ENCODE results near the gene SMAD1. TPM values are rescaled to one million over a fixed set of nuclear protein-coding genes. Genes with fewer than 3 reads are reported as not detected.
"Not testable (repeated sequence)": the region's sequence is repeated elsewhere in the genome, so short reads cannot be mapped to it uniquely, and the experiment has no call there.

SMAD1 gene
- total RNA-seq, 1 experiment from 2014 or later = 6.9 TPM

DNA sequence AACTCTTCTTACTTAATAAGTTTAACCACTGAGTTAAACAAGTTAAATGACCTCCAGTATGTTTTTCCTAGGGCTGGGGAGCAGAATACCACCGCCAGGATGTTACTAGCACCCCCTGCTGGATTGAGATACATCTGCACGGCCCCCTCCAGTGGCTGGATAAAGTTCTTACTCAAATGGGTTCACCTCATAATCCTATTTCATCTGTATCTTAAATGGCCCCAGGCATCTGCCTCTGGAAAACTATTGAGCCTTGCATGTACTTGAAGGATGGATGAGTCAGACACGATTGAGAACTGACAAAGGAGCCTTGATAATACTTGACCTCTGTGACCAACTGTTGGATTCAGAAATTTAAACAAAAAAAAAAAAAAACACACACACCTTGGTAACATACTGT is 76.1 kb downstream of the SMAD1 start:
- peak; percentile 64 for DNase-seq (ENCODE audit: low spot score)

DNA sequence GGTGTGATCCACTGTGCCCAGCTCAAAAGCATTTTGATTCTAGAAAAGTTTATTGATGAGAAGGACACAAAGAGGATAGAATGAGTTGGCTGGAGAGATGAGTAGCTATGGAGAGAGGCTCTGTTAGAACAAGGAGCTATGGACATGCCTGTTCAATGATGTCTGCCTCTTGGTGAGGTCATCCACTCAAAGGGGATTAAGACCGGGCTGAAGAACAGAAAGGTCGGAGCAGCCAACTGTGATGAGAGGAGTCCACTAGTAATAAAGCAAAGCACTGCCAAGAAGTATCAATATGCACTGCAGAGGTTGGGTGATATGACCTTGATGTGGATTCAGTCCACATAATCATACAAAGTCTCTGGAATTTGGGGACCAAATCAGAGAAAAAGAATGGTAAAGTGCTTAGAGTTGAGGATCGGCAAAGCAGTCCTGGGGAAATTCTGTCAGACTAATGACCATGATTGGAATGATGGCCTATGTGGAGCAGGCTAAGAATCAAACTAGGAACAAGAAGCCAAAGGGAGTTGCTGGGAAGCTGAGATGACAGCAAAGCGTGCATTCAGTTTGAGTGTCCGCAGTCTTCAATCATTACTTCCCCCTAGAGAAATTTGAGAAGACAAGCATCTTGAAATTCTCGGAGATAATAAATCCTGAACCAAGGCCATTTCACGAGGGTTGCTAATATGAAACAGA is 81.8 kb downstream of the SMAD1 start:
- no peak for DNase-seq (ENCODE audit: low spot score)

DNA sequence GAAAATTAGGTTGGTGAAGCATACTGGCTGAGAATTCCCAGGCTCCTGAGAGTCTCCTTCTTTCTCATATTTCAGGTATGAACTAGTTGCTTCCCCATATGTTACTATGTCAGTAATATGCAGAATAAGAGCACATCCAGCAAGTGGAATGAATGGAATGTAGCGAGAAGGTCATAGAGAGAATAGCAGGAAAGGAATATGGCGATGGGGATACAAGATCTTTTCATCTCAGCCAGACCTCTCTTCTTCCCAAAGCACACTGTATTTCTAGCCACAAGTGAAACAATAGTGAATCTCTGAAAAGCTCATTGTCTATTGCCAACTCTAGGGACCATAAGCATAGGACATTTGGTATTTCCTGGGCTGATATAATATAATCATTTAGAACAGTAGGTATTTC is 82.9 kb downstream of the SMAD1 start:
- DNase-seq (ENCODE audit: low spot score) = no peak

DNA sequence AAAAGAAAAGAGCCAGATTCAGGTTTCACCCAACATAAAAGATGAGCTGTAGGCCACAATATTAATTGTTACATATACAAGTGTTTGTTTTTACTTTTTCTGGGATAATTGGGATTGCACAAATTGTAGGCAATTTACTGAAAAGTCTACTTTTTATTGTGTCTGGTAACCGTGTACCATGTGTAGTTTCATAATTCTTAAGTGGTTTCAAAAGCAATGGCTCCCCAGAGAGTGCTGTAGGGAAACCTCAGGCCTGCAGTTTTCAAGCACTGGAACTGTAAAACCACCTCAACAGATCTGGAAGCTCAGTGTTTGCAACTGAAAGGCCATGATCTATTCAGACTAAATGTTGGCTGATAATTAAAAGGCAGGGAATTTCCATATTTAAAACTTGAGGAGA is 83.7 kb downstream of the SMAD1 start:
- no peak for DNase-seq (ENCODE audit: low spot score)

DNA sequence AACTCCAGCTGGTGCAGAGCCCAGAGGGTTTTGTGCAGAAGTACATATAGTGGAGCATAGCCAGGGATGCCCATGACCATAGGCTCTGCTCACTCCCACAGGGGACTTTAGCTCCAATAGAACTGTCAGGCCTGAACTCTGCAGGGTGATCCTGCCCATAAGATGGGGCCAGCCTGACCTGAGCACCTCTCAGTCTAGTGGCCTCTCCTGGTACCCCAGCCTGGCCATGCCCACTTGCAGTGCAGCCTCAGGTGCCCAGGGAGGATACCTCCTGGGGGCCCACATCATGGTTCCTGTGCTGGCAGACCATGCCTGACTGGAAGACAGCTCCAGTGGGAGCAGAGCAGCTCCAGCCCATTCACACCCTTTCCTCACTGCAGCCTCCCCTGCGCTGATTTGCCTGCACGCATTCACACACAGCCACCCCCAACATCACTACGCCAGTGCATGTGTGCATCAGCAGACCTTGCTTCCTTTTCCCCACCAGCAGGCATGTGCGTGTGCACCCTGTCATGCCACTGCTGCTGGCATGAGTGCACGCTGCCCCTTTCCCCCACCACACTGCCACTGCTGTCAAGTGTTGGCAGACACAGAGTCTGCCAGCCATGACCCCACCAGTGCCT is 84.5 kb downstream of the SMAD1 start:
- DNase-seq (ENCODE audit: low spot score) = no peak

DNA sequence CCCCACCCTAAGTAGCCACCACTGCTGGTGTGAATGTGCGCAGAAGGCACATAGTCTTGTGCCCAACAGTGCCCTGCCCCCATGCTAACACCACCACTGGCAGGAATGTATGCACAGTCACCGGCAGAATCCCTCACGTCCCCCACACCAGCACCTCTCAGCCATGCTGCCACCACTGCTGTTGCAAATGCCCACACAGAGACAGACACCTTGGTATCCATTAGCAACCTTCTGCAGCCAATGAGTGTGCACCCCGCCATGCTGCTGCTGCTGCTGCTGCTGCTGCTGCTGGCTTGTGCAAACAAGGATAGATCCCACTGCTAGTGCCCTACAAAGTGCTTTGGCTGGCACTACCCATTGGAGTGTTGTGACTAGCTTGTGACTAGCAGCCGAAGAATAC is 85.1 kb downstream of the SMAD1 start:
- no peak for DNase-seq (ENCODE audit: low spot score)

DNA sequence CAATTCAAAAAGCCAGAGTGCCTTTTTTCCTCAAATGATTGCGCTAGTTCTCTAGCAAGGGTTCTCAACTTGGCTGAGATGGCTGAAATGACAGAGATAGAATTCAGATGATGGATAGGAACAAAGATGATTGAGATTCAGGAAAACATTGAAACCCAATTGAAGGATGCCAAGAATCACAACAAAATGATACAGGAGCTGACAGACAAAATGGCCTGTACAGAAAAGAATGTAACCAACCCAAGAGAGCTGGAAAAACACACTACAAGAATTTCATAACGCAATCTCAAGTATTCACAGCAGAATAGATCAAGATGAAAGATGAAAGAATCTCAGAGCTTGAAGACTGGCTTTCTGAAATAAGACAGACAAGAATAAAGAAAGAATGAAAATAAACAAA is 85.9 kb downstream of the SMAD1 start:
- no peak for DNase-seq (ENCODE audit: low spot score)

DNA sequence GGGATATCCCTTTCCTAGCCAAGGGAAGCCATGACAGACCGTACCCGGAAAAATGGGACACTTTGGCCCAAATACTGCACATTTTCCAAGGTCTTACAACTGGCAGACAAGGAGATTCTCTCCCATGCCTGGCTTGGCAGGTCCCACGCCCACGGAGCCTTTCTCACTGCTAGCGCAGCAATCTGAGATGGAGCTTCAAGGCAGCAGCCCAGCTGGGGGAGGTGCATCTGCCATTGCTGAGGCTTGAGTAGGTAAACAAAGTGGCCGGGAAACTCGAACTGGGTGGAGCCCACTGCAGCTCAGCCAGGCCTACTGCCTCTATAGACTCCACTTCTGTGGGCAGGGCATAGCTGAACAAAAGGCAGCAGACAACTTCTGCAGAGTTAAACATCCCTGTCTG is 92.9 kb downstream of the SMAD1 start:
- not testable (repeated sequence) for DNase-seq (ENCODE audit: low spot score)

DNA sequence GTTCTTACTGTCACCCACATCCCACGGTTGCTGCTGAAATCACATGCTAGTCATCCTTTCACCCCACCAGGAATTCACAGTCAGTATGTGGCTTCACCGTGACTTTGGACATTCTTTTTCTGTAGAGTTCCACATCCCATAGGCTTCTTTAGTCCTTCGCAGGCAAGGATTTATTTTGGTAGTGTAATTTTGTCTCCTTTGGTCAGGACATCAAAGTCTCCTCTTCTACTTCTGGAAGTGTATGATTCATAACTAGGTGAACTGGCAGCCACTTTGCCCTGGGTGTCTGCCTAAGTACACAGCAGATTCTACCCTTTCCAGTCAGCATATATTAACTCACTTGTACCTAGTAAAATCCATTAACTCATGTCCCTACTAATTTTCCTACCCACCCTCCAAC is 99.3 kb downstream of the SMAD1 start:
- DNase-seq (ENCODE audit: low spot score) = peak; percentile 11

DNA sequence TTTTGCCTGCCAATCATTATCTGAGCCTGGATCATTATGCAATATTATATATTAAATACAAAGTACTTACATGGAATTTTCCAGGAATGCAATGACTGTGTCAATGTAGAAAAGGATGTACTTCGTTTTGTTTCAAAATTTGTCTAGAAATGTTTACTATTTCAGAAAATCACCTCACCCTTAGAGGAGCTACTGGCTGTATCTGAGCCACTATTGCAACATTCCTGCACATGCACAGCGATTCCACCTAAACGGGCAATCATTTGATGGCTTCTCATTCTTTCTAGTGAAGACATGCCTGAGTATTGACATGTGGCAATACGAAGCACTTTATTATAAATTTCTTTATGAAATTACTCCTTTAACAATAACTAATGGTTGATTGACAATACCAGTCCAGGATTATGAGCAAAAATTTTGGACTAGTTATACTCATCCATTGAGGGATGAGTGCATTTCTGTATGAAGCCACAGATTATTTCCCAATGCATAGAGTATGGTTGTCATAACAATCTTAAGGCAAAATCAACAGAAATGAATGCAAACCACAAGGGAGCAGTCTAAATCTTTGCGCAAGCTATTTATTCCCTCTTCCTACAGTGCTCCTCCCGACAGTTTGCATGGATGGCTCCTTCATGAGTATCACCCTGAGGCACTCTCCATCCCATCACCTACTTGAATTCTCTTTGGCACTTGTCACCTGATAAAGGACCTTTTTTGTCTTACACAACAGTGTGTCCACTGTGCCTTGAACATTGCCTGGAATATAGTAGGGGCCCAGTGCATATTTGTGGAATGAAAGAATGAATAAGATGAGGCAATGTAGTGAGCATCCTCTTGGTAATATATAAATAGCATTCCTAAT is 101.8 kb downstream of the SMAD1 start:
- DNase-seq (ENCODE audit: low spot score) = no peak

DNA sequence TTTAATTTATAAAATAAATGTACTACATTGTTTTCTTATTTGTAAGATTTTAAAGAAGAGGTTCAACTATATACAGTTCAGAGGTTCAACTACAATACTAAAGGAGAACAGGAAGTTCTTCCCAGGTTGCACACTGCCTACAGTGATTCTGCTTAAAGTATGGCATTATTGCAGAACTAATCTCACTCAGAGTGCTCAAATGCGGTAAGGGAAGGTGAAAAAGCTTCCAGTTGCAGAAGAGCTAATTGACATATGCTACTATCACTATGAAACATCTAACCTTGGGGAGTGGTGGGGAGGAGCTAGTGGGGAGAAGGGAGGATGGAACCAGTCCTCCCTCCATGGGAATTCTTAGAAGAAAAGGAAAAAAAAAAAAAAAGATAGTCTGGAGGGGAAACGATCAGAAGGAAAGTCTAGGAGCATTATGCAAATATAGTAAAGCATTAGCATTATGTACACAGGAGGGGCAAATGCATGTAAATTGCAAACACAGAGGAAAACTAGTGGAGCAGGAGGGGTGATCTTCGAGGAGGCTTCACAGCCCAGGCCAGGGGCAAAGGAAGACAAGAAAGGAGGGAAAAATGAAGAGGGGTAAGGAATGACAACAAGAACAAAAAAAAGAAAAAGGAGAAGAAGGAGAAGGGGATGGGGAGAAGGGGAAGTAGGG is 105.6 kb downstream of the SMAD1 start:
- DNase-seq (ENCODE audit: low spot score) = no peak

DNA sequence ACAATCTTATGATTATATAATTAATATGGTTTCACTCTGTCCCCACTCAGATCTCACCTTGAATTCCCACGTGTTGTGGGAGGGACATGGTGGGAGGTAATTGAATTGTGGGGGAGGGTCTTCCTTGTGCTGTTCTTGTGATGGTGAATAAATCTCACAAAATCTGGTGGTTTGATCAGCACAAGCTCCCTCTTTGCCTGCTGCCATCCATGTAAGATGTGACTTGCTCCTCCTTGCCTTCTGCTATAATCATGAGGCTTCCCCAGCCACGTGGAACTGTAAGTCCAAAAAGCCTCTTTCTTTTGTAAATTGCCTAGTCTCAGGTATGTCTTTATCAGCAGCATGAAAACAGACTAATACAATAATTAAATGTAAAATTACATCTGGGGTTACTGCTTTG is 107.7 kb downstream of the SMAD1 start:
- DNase-seq (ENCODE audit: low spot score) = not testable (repeated sequence)

DNA sequence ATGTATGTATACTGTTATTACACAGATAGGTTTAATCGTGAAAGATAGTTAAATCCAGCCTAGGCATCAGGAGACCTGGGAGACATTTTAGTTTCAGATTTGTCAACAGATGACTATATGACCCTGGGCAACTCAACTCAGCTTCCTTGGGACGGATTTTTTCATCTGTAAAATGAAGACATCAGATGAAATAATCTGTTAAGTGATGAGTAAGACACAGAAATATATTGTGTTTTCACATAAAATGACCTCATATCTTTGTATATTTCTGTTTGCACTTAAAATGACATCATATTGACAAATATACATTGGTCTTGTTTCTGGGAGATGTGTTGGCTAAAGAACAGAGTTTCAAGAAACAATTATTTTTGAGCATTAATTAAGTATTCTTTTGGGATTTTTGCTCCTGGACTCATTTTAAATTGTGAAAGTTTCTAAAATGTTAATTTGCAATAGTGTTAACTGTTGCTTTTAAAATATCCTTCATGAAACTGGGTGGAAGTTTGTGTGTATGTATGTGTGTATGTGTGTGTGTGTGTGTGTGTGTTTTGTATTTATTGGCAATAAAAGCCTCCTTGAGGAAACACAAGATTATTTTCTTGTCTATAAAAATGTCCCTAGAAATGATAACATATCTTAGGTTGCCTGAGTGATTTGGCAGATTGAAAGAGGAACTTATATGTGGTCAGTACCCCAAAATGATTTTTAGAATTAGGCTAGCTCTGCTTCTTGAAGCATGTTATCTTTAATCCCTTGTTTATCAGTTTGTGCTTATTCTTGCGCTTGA is 108.5 kb downstream of the SMAD1 start:
- no peak for DNase-seq (ENCODE audit: low spot score)

DNA sequence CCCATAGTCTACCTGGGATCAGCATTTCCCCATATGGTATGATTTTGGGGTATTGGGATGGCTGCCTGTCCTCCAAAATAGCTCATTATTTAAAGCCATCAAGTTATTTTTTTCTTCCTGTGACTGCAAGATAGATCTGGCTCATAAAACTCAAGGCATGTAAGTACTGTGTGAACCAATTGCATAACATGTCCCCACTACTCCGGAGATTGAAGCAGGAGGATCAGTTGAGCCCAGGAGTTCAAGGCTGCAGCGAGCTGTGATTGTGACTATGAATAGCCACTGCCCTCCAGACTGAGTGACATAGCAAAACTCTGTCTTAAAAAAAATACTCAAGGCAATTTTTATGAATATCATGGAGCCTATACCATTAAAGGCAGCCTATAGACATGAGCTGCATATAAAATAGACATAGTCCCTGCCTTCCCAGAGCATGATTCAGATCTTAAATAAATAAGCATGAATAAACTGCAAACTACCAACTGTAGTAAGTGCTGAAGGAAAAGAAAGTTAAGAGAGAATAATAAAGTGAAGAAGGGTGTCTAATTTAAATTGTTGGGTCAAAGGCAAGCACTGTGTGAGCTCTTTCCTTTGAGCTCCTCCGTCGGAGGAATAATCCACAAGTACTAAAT is 120.6 kb downstream of the SMAD1 start:
- DNase-seq (ENCODE audit: low spot score) = no peak

DNA sequence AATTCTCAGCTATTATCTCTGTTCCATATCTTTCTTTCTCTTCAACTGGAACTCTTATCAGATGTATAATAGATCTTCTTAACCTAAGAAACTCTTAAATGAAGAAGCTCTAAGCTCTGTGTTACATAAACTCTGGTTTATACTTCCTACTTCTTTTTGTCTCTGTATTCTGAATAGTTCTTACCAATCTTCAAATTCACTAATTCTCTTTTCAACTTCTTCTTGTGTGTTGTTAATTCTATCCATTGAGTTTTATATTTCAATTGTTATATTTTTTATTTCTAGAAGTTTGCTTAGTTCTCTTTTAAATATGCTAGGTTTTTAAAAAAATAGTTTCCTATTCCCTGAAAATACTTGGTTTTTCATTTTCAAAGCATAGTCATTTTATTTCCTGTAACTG is 124.3 kb downstream of the SMAD1 start:
- no peak for DNase-seq (ENCODE audit: low spot score)

Other genes starting within 250 kb of the SMAD1 start
- gene MMAA, start 137.5 kb downstream of the SMAD1 start, total RNA-seq (2014; rRNA removed; shearing (Covaris generic)) = 2.3 and 2.8 TPM in 2 replicates
- not detected in 2 replicates for gene C4orf51, start 198.3 kb downstream of the SMAD1 start, total RNA-seq (2014; rRNA removed; shearing (Covaris generic))